GM19238 (cell line): ENCODE results near the gene LAMP2.

Experiments used
- DNase-seq: peaks from one replicate; pipeline ENCODE4 v3.0.0; 2011; ENCODE audit warnings: low spot score; ENCODE audit not compliant: insufficient read length

The LAMP2 gene

DNA sequence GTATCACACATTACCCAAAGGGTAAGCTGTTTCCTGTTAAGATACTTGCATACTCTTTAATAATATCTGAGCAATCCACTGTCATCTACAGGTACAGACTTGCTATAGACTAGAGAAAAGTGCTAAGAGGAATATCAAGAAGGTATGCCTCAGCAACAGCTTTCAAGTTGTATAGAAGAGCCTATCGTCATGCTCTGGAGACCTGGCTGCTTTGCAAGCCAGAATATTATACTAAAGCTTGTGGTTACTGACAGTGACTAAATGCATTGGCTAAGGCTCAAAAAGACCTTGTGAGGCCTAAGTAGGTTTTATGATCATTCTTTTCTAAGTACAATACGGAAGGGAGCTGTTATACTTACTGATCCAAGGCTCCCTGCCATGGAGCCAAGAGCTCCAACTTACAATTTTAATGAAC, 11.3 kb downstream of the LAMP2 start:
- DNase-seq = no peak

DNA sequence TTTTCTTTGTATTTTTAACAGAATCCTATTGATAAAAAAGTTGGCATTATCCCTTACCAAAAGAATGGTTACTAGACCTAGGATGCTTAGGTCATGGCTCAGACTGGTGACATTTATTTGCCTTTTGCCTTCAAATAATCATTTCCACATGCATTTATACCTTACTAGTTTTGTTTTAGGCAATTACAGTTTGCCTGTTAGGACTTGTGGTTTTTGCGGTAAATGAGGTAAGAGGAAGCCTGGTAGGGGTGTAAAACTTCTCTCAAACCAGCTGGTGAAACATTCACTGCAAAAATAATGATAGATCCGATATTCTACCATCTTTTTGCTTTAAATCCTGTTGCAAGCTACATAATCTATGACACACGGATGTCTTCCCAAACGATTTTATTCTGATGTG, 12.1 kb downstream of the LAMP2 start:
- DNase-seq = no peak

GRCh38 chrX:120453985-120454384, 15.1 kb downstream of the LAMP2 start:
- no peak for DNase-seq

DNA sequence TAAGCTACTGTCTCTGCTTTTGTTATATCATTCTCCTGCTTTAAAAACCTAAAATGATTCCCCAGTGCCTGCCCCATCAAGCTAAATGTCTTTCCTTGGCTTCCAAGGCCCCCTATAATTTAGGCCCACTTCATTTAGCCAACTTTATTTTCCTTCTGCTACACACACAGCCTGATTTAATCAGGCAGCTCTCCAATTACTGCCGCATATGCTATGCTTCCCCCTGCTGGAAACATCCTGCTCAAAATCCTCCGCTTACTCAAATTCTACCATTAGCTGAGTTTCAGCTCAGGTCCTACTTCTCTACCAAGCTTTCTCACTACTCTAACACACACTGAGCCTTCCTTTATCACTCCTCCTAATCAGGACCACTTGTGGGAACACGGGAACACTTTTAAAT, 17.0 kb downstream of the LAMP2 start:
- no peak for DNase-seq

DNA sequence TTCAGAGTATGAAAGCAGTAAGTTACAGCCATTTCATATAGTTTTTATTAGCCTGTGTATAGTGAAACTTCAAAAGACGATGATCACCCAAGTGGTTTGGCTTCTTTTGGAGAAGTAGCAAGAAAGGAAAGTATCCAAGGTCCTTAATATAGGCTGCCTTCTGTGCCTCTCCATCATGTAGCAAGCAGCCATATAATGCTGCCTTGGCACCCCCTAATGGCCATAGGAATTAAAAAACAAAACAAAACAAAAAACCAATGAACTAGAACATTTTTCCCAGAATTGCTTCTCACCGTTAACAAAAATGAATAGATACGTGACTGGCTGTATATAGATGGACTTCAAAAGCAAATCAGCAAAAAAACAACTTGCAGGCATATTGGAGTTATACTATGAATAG, 18.9 kb downstream of the LAMP2 start:
- DNase-seq = no peak

- DNase-seq = no peak
Observed at GRCh38 chrX:120446498-120446897, 22.6 kb downstream of the LAMP2 start.

DNA sequence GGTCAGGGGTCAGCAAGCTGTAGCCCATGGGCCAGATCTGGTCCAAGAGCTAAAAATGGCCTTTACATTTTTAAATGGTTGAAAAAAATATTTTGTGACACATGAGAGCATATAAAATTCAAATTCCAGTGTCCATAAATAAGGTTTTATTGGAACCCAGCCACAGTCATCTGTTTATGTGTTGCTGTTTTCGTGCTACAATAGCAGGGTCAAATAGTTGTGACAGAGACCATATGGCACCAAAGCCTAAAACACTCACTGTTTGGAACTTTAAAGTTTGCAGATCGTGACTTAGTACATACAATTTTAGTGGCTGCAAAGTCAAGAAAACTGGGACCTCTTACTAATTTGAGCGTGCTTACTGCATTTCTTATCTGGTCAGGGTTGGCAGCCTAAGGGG, 29.2 kb downstream of the LAMP2 start:
- DNase-seq = no peak

DNA sequence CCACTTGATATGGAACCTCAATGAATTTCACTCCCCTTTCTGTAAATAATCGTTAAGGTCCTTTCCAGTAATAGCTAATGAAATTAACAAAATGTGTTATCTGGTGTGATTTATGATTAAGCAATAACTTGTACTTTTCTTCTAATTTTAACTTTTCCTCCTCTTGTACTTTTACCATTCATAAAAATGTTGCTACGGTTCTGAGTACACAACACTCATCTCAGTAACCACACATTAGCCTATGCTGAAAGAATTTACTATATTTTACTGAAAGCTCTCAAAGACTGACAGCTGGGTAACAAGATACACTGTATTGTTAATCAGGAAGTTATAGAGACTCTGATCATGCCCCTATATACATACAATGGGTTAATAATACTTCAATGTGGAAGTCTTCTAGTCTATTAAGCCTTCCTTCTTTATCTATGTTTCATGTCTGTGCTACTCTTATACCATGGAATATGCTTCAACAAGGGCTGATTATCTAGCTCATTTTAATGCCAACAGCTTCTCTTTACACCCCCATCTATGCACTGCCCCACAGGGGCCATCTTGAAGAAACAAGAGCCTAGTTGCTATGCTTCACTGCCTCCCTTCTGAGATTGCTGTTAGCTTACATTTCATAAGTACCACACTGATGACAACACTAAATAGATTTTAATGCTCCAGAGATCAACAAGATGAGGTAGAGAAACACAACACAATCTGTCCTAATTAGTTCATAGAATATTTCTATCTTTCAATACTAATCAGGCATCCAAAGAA, 39.1 kb downstream of the LAMP2 start:
- DNase-seq = no peak

GRCh38 chrX:120428309-120428708, 40.8 kb downstream of the LAMP2 start:
- no peak for DNase-seq

- DNase-seq = no peak
Observed at GRCh38 chrX:120426599-120426998, 42.5 kb downstream of the LAMP2 start.

DNA sequence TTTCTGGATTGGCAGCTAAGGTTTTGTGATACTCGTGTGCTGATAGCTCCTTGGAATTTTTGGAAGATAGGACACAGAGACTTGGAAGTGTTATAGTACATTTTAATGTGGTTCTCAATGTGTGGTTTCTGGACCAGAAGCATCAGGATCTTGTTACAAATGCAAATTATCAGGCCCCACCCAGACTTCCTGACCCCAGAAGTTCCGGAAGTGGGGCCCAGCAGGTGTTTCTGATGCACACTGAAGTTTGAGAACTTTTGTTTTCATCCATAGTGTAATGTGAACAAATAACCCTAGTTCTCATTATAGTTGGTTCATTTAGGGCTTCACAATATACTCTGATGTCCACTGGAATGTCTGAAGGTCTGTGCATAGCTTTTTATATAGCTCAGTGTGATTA, 49.6 kb downstream of the LAMP2 start:
- no peak for DNase-seq

GRCh38 chrX:120408168-120408567, 60.9 kb downstream of the LAMP2 start:
- DNase-seq = no peak

- DNase-seq = no peak
Observed at GRCh38 chrX:120406638-120407037, 62.5 kb downstream of the LAMP2 start.

GRCh38 chrX:120402369-120402768, 66.7 kb downstream of the LAMP2 start:
- no peak for DNase-seq

DNA sequence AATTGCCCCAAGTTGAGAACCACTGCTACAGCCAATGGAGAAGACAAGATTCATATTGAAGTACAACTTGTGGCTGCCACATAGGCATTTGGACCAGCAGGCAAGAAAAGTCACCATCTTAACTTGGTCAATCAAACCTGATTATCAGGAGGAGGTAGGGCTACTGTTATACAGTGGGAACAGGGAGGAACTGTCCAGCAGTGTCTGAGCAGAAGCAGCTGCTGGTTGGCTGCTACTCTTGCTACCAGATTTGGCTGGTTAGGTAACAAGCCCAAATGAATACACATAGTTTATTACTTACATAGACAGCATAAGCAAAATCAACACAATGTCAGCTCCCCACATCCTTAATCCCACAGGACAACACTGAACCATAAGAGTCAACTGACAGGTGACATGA, 67.8 kb downstream of the LAMP2 start:
- DNase-seq = no peak

DNA sequence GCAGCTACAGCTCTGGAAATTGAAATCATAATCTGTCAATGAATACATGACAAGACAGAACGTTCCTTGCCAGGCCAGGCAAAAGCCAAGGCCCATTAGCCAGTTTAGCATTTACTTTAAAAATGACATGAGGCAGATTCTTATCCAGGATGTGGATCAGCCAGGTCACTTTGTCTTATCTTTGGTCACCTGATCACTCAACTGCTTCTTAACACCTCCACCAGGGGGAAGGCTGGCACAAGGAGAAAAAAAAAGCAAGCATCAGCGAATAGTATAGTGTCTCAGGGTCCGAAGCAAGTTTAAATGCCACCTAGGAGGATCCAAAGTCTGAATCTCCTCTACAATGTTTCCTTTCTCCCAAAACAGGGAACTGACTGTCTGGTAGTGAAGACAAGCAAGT, 88.4 kb downstream of the LAMP2 start:
- DNase-seq = peak; percentile 4

GRCh38 chrX:120379937-120380681, 89.0 kb downstream of the LAMP2 start:
- no peak for DNase-seq

DNA sequence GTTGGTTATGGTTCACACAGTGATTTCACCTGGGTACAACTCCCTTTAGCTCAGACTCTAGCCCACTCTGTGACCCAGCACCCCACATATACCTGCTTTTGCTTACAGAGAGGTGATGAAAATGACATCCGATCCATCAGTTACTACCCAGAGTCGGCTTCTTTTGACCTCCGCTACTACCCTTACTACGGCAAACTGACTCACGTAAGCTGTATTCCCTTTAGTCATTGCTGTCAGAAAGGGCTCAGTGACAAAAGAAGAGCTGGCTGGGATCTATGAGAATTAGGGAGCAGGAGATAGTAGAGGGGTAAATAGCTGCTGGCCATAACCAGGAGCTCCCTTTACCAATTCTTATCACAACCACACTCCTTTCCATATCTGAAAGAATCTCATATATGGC, 90.5 kb downstream of the LAMP2 start:
- no peak for DNase-seq
